Measurements from ENCODE around the gene WDR3.

The WDR3 gene

DNA sequence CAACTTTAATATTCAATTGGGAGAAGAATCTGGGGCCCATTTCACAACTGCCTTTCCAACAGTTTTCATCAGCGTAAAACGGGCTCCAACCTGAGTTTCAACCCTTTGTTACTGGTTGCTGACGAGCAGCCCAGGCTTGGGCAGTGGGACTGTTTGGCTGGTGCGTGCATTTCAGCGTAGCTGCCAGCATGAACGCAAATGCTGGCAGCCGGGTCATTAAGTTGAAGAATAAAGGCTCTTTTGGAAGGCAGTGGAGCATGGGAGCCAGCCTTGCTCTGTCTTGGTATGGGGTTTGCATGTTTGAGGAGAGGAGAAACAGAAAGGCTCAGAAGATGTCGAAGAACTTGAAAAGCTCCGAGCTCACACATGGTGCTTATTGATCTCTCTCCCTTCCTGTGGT is 40.7 kb downstream of the WDR3 start:
- H3K9ac ChIP-seq (ENCODE audit: low read depth, low read length, poor library complexity) = no peak overlapping the region
- no peak overlapping the region for H2BK120ac ChIP-seq (ENCODE audit: low read depth, low read length)
- peak; percentile 38 for DNase-seq (ENCODE audit: low spot score)
- H3K23ac ChIP-seq (ENCODE audit: low read depth, low read length, poor library complexity) = no peak overlapping the region
- H3K9me3 ChIP-seq (replicated peaks in 1 of 2; ENCODE audit: control insufficient read depth in 2 of 2, insufficient read depth in 1 of 2, low read depth in 1 of 2, low read length in 2 of 2) = no peaks in the 10 kb centered on the region
- H3K4me3 ChIP-seq (ENCODE audit: low read length in 2 of 2) = no peak overlapping the region
- H4K91ac ChIP-seq (ENCODE audit: low read depth, low read length, poor library complexity) = no peak overlapping the region
- H3K4ac ChIP-seq (ENCODE audit: low read length) = no peak overlapping the region
- H3K27me3 ChIP-seq (ENCODE audit: control insufficient read depth in 3 of 3, insufficient read depth in 3 of 3, low read depth in 1 of 3, low read length in 3 of 3) = no peaks in the 10 kb centered on the region
- WGBS, 2 donors (ENCODE audit: extremely low coverage in 2 of 2, insufficient read length in 2 of 2, insufficient replicate concordance in 1 of 2) = no CpG with 5 or more reads among the region's 9 CpGs
- no peak overlapping the region for H3K4me2 ChIP-seq (ENCODE audit: insufficient read depth, low read length, poor library complexity, severe bottlenecking)
- H2BK12ac ChIP-seq (ENCODE audit: low read length) = no peak overlapping the region
- no peak overlapping the region for H2BK15ac ChIP-seq (ENCODE audit: low read length)
- H2AK5ac ChIP-seq (ENCODE audit: low read depth, low read length) = no peak overlapping the region
- no peaks in the 10 kb centered on the region for H3K79me1 ChIP-seq (ENCODE audit: low read depth, low read length)
- no peak overlapping the region for H3K14ac ChIP-seq (ENCODE audit: low read length)
- H3K27ac ChIP-seq (replicated peaks; ENCODE audit: low read length) = no peak overlapping the region
- no peak overlapping the region for H3K18ac ChIP-seq (ENCODE audit: low read length)
- H3K4me1 ChIP-seq (ENCODE audit: control insufficient read depth in 2 of 2, insufficient read depth in 1 of 2, low read depth in 1 of 2, low read length in 2 of 2) = peaks cover 7 to 11% of the 10 kb centered on the region in 2 donors
- H2AFZ ChIP-seq (ENCODE audit: low read length) = peak overlapping the region; percentile 85
- H4K8ac ChIP-seq (ENCODE audit: low read depth, low read length) = no peak overlapping the region
- H3K36me3 ChIP-seq (replicated peaks in 1 of 2; ENCODE audit: control insufficient read depth in 2 of 2, insufficient read depth in 2 of 2, low read length in 2 of 2) = peaks cover 0 to 2% of the 10 kb centered on the region in 2 donors
- H2BK5ac ChIP-seq (ENCODE audit: low read length) = no peak overlapping the region

DNA sequence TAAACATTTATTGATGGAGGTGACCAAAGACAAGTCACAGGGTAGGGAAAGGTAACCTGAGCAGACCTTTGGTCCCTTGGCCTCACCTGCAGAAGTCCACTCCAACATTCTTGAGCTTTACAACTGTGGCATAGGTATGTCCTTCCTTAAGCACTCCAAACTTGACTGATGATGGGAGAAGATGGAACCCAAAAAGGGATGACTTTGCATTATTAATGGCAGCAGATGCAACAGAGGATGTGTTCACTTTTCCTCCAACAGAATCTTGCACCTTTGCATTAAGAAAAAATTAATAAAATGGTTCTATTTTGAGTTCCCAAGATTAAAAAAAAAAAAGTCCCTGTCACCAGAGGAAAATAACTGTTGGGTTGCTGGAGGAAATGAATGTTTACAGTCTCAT is 42.2 kb downstream of the WDR3 start:
- Histone ChIP-seq H3K9ac (ENCODE audit: low read depth, low read length, poor library complexity) (no peak overlapping the region), H2BK15ac (ENCODE audit: low read length) (no peak overlapping the region), H3K9me3 (replicated peaks in 1 of 2; ENCODE audit: control insufficient read depth in 2 of 2, insufficient read depth in 1 of 2, low read depth in 1 of 2, low read length in 2 of 2) (no peaks in the 10 kb centered on the region), H2AK5ac (ENCODE audit: low read depth, low read length) (no peak overlapping the region), H2BK5ac (ENCODE audit: low read length) (no peak overlapping the region), H3K27me3 (ENCODE audit: control insufficient read depth in 3 of 3, insufficient read depth in 3 of 3, low read depth in 1 of 3, low read length in 3 of 3) (no peaks in the 10 kb centered on the region), H3K27ac (replicated peaks; ENCODE audit: low read length) (no peak overlapping the region), H4K91ac (ENCODE audit: low read depth, low read length, poor library complexity) (no peak overlapping the region), H3K23ac (ENCODE audit: low read depth, low read length, poor library complexity) (no peak overlapping the region), H3K36me3 (replicated peaks in 1 of 2; ENCODE audit: control insufficient read depth in 2 of 2, insufficient read depth in 2 of 2, low read length in 2 of 2) (no peaks in the 10 kb centered on the region), H3K14ac (ENCODE audit: low read length) (no peak overlapping the region), H3K18ac (ENCODE audit: low read length) (no peak overlapping the region), H3K4me2 (ENCODE audit: insufficient read depth, low read length, poor library complexity, severe bottlenecking) (no peak overlapping the region), H2AFZ (ENCODE audit: low read length) (no peak overlapping the region), H2BK120ac (ENCODE audit: low read depth, low read length) (no peak overlapping the region), H2BK12ac (ENCODE audit: low read length) (no peak overlapping the region), H3K4me1 (ENCODE audit: control insufficient read depth in 2 of 2, insufficient read depth in 1 of 2, low read depth in 1 of 2, low read length in 2 of 2) (peaks cover 7 to 11% of the 10 kb centered on the region in 2 donors), H3K4ac (ENCODE audit: low read length) (no peak overlapping the region), H3K79me1 (ENCODE audit: low read depth, low read length) (no peaks in the 10 kb centered on the region), H3K4me3 (ENCODE audit: low read length in 2 of 2) (no peak overlapping the region), H4K8ac (ENCODE audit: low read depth, low read length) (no peak overlapping the region)
- no peak for DNase-seq (ENCODE audit: low spot score)

DNA sequence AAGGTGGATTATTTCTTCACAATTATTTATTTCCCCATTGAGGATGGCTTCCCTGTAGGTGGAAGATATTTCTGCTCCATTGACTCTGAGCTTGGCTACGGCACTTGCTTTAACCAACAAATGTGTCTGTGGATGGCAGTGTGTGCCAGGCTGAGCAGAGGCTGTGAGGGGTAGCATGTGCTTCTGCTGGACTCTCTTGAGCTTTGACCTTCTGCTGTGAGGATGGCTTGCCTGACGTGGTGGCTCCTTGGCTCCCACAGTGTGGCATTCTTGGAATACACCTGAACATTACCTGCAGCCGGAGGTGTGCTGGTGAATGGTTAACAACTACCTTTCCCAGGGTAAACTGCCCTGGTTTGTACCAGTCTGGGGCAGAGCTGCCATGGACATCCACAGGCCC is 46.8 kb downstream of the WDR3 start:
- H3K79me1 ChIP-seq (ENCODE audit: low read depth, low read length) = no peaks in the 10 kb centered on the region
- H3K14ac ChIP-seq (ENCODE audit: low read length) = no peak overlapping the region
- no peak overlapping the region for H2BK15ac ChIP-seq (ENCODE audit: low read length)
- no peak overlapping the region for H3K27ac ChIP-seq (replicated peaks; ENCODE audit: low read length)
- H3K4me3 ChIP-seq (ENCODE audit: low read length in 2 of 2) = no peak overlapping the region
- no peaks in the 10 kb centered on the region for H3K9me3 ChIP-seq (replicated peaks in 1 of 2; ENCODE audit: control insufficient read depth in 2 of 2, insufficient read depth in 1 of 2, low read depth in 1 of 2, low read length in 2 of 2)
- no peaks in the 10 kb centered on the region for H3K4me1 ChIP-seq (ENCODE audit: control insufficient read depth in 2 of 2, insufficient read depth in 1 of 2, low read depth in 1 of 2, low read length in 2 of 2)
- H3K36me3 ChIP-seq (replicated peaks in 1 of 2; ENCODE audit: control insufficient read depth in 2 of 2, insufficient read depth in 2 of 2, low read length in 2 of 2) = no peaks in the 10 kb centered on the region
- H2BK12ac ChIP-seq (ENCODE audit: low read length) = no peak overlapping the region
- H3K4me2 ChIP-seq (ENCODE audit: insufficient read depth, low read length, poor library complexity, severe bottlenecking) = no peak overlapping the region
- H3K9ac ChIP-seq (ENCODE audit: low read depth, low read length, poor library complexity) = no peak overlapping the region
- H3K27me3 ChIP-seq (ENCODE audit: control insufficient read depth in 3 of 3, insufficient read depth in 3 of 3, low read depth in 1 of 3, low read length in 3 of 3) = peaks cover 0 to 3% (median 0%) of the 10 kb centered on the region in 3 experiments
- WGBS, 2 donors (ENCODE audit: extremely low coverage in 2 of 2, insufficient read length in 2 of 2, insufficient replicate concordance in 1 of 2) = no CpG with 5 or more reads among the region's 3 CpGs
- no peak overlapping the region for H4K91ac ChIP-seq (ENCODE audit: low read depth, low read length, poor library complexity)
- no peak overlapping the region for H2AFZ ChIP-seq (ENCODE audit: low read length)
- no peak overlapping the region for H4K8ac ChIP-seq (ENCODE audit: low read depth, low read length)
- no peak for DNase-seq (ENCODE audit: low spot score)
- no peak overlapping the region for H2AK5ac ChIP-seq (ENCODE audit: low read depth, low read length)
- no peak overlapping the region for H2BK120ac ChIP-seq (ENCODE audit: low read depth, low read length)
- H3K18ac ChIP-seq (ENCODE audit: low read length) = no peak overlapping the region
- no peak overlapping the region for H3K4ac ChIP-seq (ENCODE audit: low read length)
- peak overlapping the region; percentile 65 for H3K23ac ChIP-seq (ENCODE audit: low read depth, low read length, poor library complexity)
- H2BK5ac ChIP-seq (ENCODE audit: low read length) = no peak overlapping the region

DNA sequence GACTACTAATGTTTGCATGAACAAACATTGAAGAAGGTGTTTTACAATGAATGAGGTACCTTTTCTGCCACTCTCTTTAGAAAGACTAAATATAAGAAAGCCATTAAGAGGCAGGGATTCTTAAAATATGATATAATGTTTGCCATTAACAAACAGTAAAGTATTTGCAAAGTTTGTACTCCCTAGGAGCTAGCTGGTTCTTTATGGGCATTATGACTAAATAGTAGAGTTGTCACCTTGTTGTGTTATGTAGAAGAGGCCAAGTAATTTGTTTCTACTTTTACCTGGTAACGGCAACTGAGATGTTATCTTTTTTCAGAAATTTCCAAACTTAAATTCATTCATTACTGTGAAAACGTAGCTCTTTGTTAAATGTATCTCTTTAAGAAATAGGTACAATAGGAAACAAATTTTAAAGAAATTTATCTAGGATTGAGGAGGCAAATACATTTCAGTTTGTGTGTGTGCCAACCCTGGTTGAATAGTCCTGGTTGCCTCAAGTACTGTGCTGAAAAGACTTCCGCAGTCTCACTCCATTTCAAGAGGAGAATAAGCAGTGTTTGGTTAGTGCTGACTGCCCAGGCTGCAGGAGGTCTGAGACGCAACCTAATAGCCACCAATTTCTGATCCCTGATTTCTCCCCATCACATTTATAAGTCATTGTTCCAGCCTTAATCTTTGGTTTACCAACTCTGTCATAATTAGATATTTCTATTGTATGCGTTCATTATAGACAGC is 52.1 kb downstream of the WDR3 start:
- WGBS, 2 donors (ENCODE audit: extremely low coverage in 2 of 2, insufficient read length in 2 of 2, insufficient replicate concordance in 1 of 2) = no CpG with 5 or more reads among the region's 5 CpGs
- Histone ChIP-seq H2AK5ac (ENCODE audit: low read depth, low read length) (no peak overlapping the region), H3K4me3 (ENCODE audit: low read length in 2 of 2) (no peak overlapping the region), H2BK15ac (ENCODE audit: low read length) (no peak overlapping the region), H3K27ac (replicated peaks; ENCODE audit: low read length) (no peak overlapping the region), H3K36me3 (replicated peaks in 1 of 2; ENCODE audit: control insufficient read depth in 2 of 2, insufficient read depth in 2 of 2, low read length in 2 of 2) (no peaks in the 10 kb centered on the region), H3K4me2 (ENCODE audit: insufficient read depth, low read length, poor library complexity, severe bottlenecking) (no peak overlapping the region), H2BK12ac (ENCODE audit: low read length) (no peak overlapping the region), H4K8ac (ENCODE audit: low read depth, low read length) (no peak overlapping the region), H2BK120ac (ENCODE audit: low read depth, low read length) (no peak overlapping the region), H3K9me3 (replicated peaks in 1 of 2; ENCODE audit: control insufficient read depth in 2 of 2, insufficient read depth in 1 of 2, low read depth in 1 of 2, low read length in 2 of 2) (no peaks in the 10 kb centered on the region), H2AFZ (ENCODE audit: low read length) (no peak overlapping the region), H3K79me1 (ENCODE audit: low read depth, low read length) (no peaks in the 10 kb centered on the region), H3K9ac (ENCODE audit: low read depth, low read length, poor library complexity) (no peak overlapping the region), H3K23ac (ENCODE audit: low read depth, low read length, poor library complexity) (no peak overlapping the region), H3K27me3 (ENCODE audit: control insufficient read depth in 3 of 3, insufficient read depth in 3 of 3, low read depth in 1 of 3, low read length in 3 of 3) (peaks cover 0 to 6% (median 0%) of the 10 kb centered on the region in 3 experiments), H3K4ac (ENCODE audit: low read length) (no peak overlapping the region), H3K4me1 (ENCODE audit: control insufficient read depth in 2 of 2, insufficient read depth in 1 of 2, low read depth in 1 of 2, low read length in 2 of 2) (no peaks in the 10 kb centered on the region), H2BK5ac (ENCODE audit: low read length) (no peak overlapping the region), H4K91ac (ENCODE audit: low read depth, low read length, poor library complexity) (no peak overlapping the region), H3K14ac (ENCODE audit: low read length) (no peak overlapping the region), H3K18ac (ENCODE audit: low read length) (no peak overlapping the region)
- DNase-seq (ENCODE audit: low spot score) = no peak
